Neuronal stem cell (in vitro differentiated cells): ENCODE results near the gene ARHGAP26.

ENCODE experiments used
- DNase-seq: peaks from one replicate; pipeline ENCODE4 v3.0.0-alpha.2; 2013; ENCODE audit warnings: low spot score
- H2AFZ ChIP-seq: one replicate; pipeline ENCODE4 v1.6.1; 2013; ENCODE audit warnings: mild to moderate bottlenecking, low read length, inconsistent platforms
- H2AK5ac ChIP-seq: 2 replicates; pipeline ENCODE4 v1.6.1; 2013; ENCODE audit warnings: low read depth, mild to moderate bottlenecking, inconsistent platforms, low read length, moderate library complexity, mixed read lengths
- H2BK120ac ChIP-seq: 2 replicates; pipeline ENCODE4 v1.6.1; 2013; ENCODE audit warnings: low read depth, mild to moderate bottlenecking, inconsistent platforms, low read length, moderate library complexity, mixed read lengths
- H2BK12ac ChIP-seq: one replicate; pipeline ENCODE4 v1.6.1; 2013; ENCODE audit warnings: low read length, inconsistent platforms
- H2BK15ac ChIP-seq: 2 replicates; pipeline ENCODE4 v1.6.1; 2013; ENCODE audit warnings: mild to moderate bottlenecking, low read length, inconsistent platforms, mixed read lengths
- H2BK5ac ChIP-seq: one replicate; pipeline ENCODE4 v1.6.1; 2013; ENCODE audit warnings: inconsistent platforms, mild to moderate bottlenecking, low read length, moderate library complexity
- H3K14ac ChIP-seq: one replicate; pipeline ENCODE4 v1.6.1; 2013; ENCODE audit warnings: low read length, inconsistent platforms
- H3K18ac ChIP-seq: 2 replicates; pipeline ENCODE4 v1.6.1; 2013; ENCODE audit warnings: low read length, inconsistent platforms
- H3K23ac ChIP-seq: 2 replicates; pipeline ENCODE4 v1.6.1; 2013; ENCODE audit warnings: low read depth, mild to moderate bottlenecking, mixed read lengths, low read length, inconsistent platforms; ENCODE audit not compliant: poor library complexity
- H3K27ac ChIP-seq: replicated peaks from 3 replicates; pipeline ENCODE4 v1.5.1; 2013; ENCODE audit warnings: low read length, inconsistent platforms
- H3K27me3 ChIP-seq, 3 experiments: 2 replicates each; pipeline ENCODE4 v1.6.1; 2013; ENCODE audit warnings: low read length in 3 of 3, mild to moderate bottlenecking in 2 of 3, inconsistent platforms in 1 of 3, low read depth in 1 of 3, mixed read lengths in 1 of 3, moderate library complexity in 1 of 3; ENCODE audit not compliant: control insufficient read depth in 3 of 3, insufficient read depth in 3 of 3
- H3K36me3 ChIP-seq, 2 donors: replicated peaks in 1 of 2; 2 replicates each; pipeline ENCODE4 v1.6.1; 2013; ENCODE audit warnings: low read length in 2 of 2; ENCODE audit not compliant: control insufficient read depth in 2 of 2, insufficient read depth in 2 of 2
- H3K4ac ChIP-seq: 2 replicates; pipeline ENCODE4 v1.6.1; 2013; ENCODE audit warnings: inconsistent platforms, mild to moderate bottlenecking, low read length, moderate library complexity
- H3K4me1 ChIP-seq, 2 donors: 1 replicate in 1 of 2; 2 replicates in 1 of 2; pipeline ENCODE4 v1.6.1; 2013; ENCODE audit warnings: low read length in 2 of 2, low read depth in 1 of 2; ENCODE audit not compliant: control insufficient read depth in 2 of 2, insufficient read depth in 1 of 2
- H3K4me2 ChIP-seq: one replicate; pipeline ENCODE4 v1.6.1; 2013; ENCODE audit warnings: mild to moderate bottlenecking, low read length, inconsistent platforms; ENCODE audit not compliant: insufficient read depth, poor library complexity, severe bottlenecking
- H3K4me3 ChIP-seq, 2 donors: 2 replicates each; pipeline ENCODE4 v1.5.1; 2013; ENCODE audit warnings: low read length in 2 of 2, mild to moderate bottlenecking in 2 of 2, inconsistent platforms in 1 of 2, moderate library complexity in 1 of 2
- H3K79me1 ChIP-seq: one replicate; pipeline ENCODE4 v1.6.1; 2013; ENCODE audit warnings: low read depth, mild to moderate bottlenecking, inconsistent platforms, low read length, moderate library complexity
- H3K9ac ChIP-seq: one replicate; pipeline ENCODE4 v1.6.1; 2013; ENCODE audit warnings: mild to moderate bottlenecking, low read depth, low read length, inconsistent platforms; ENCODE audit not compliant: poor library complexity
- H3K9me3 ChIP-seq, 2 donors: replicated peaks in 1 of 2; 2 replicates each; pipeline versions ENCODE3 to v1.6.1; 2013; ENCODE audit warnings: low read length in 2 of 2, mild to moderate bottlenecking in 2 of 2, inconsistent platforms in 1 of 2, low read depth in 1 of 2, mixed read lengths in 1 of 2, moderate library complexity in 1 of 2; ENCODE audit not compliant: control insufficient read depth in 2 of 2, insufficient read depth in 1 of 2
- H4K8ac ChIP-seq: one replicate; pipeline ENCODE4 v1.6.1; 2013; ENCODE audit warnings: low read depth, mild to moderate bottlenecking, inconsistent platforms, low read length, moderate library complexity
- H4K91ac ChIP-seq: one replicate; pipeline ENCODE4 v1.6.1; 2013; ENCODE audit warnings: low read length, low read depth, mild to moderate bottlenecking, inconsistent platforms; ENCODE audit not compliant: poor library complexity
- WGBS, 2 donors: extraction: QIAGEN DNeasy Blood & Tissue Kit; methylation state at CpG; one replicate each; pipeline ENCODE4 v1.1.7; 2013; ENCODE audit warnings: missing lambda C conversion rate in 2 of 2, mixed read lengths in 1 of 2; ENCODE audit not compliant: insufficient read length in 2 of 2, insufficient replicate concordance in 1 of 2; ENCODE audit errors: extremely low coverage in 2 of 2; 5-methylcytosine and 5-hydroxymethylcytosine counted together

The ARHGAP26 gene

DNA sequence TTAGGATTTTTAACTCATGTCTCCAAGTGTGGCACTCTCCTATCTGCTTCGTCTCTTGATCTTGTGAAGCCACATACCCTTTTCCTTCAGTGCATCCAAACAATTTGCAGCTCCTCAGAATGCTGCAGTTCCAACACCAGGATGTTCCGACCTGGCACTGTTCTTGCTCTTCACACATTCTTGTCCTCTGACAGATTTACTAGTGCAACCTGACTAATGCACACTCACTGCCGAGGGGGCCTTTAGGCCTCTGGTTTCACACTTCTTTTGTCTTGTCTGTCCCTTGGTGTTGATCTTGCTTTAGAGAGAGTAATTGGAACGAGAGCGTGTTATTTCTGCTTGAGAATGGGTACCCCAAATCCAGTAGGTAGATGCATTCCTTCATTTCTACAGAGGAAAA lies 15.0 kb downstream of the ARHGAP26 start:
- H2AK5ac ChIP-seq, result no peak overlapping the region

DNA sequence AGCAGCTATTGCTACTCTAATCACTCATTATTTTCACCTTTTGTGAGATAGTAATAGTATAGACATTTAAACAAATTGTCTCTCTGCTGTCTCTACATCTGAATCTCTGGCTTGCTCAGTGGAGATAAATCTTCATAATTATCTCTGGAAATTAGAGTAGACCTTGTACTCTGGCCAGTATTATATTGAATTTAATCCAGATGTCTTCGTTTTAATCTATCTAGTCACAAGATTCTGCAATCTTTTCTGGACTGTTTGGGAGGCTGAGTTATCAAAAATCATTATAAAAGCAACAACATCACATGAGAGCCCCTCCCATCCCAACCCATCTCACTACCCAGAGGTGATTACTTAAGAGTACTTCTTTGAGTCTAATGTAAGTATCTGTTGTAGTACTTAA lies 19.0 kb downstream of the ARHGAP26 start:
- H2BK15ac ChIP-seq, result no peak overlapping the region
- H2BK12ac ChIP-seq, result no peak overlapping the region
- no peak overlapping the region for H3K23ac ChIP-seq
- H3K27me3 ChIP-seq, result no peaks in the 10 kb centered on the region
- H3K4me2 ChIP-seq, result no peak overlapping the region
- H2AFZ ChIP-seq, result no peak overlapping the region
- DNase-seq, result no peak
- H3K9ac ChIP-seq, result no peak overlapping the region
- H4K91ac ChIP-seq, result no peak overlapping the region
- no CpG with 5 or more reads among the region's 1 CpG for WGBS, 2 donors
- H3K9me3 ChIP-seq, result no peaks in the 10 kb centered on the region
- no peak overlapping the region for H3K14ac ChIP-seq
- no peak overlapping the region for H3K4me3 ChIP-seq
- H2BK5ac ChIP-seq, result no peak overlapping the region
- no peak overlapping the region for H3K27ac ChIP-seq
- H3K36me3 ChIP-seq, result no peaks in the 10 kb centered on the region
- no peak overlapping the region for H3K4ac ChIP-seq
- no peak overlapping the region for H4K8ac ChIP-seq
- H3K4me1 ChIP-seq, result peaks cover 2 to 9% of the 10 kb centered on the region in 2 donors
- H3K79me1 ChIP-seq, result no peaks in the 10 kb centered on the region
- no peak overlapping the region for H3K18ac ChIP-seq
- no peak overlapping the region for H2AK5ac ChIP-seq
- no peak overlapping the region for H2BK120ac ChIP-seq

More for the DNA sequence above, 15.0 kb downstream of the ARHGAP26 start:
- Histone ChIP-seq H4K91ac (no peak overlapping the region), H3K4ac (no peak overlapping the region), H3K9ac (no peak overlapping the region), H2BK12ac (no peak overlapping the region), H3K14ac (no peak overlapping the region), H2AFZ (no peak overlapping the region), H3K27me3 (no peaks in the 10 kb centered on the region), H3K4me1 (peaks cover 14 to 18% of the 10 kb centered on the region in 2 donors), H3K36me3 (no peaks in the 10 kb centered on the region), H2BK5ac (no peak overlapping the region), H3K23ac (no peak overlapping the region), H2BK15ac (no peak overlapping the region), H3K4me2 (no peak overlapping the region), H3K79me1 (no peaks in the 10 kb centered on the region), H2BK120ac (no peak overlapping the region), H3K9me3 (no peaks in the 10 kb centered on the region), H4K8ac (no peak overlapping the region), H3K18ac (no peak overlapping the region), H3K4me3 (no peak overlapping the region), H3K27ac (no peak overlapping the region)
- WGBS, 2 donors, result no CpG with 5 or more reads among the region's 5 CpGs
- DNase-seq, result no peak

DNA sequence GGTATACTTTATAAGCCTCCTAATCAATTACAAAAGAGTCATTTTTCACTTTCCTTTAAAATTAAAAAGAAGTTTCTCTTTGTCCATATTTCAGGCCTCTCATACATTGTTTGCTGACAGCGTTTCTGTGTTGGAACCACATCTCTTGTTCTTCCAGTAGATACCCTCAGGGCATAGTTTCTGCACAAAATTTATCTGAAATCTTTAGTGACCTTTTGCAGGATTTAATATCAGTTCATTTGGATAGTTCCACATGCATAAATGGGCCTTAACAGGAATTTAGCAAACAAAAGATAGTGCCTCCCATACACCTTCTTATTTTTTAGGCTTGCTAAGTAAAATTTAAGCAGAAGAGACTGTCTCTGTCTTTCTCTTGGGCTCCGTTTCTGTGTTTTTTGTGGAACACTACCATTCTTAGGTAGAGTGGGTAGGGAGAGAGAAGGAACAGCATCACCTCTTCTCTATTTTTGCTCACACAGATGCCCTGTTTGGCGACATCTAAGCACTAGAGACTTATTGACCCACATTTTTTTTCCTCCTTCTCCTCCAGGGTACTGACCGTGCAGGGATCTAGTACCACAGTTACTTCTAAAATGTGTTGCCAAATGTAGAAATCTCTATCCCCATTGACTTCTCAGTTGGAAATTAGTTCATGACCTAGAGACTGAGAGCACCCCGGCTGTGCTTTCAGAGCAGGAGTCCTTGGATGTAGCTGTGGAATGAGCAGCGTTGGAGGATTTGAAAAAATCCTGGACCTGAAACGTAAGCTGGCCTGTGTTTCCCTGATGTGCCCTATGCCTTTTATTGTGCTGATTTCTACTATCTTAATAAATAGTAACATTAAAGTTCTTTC lies 22.1 kb downstream of the ARHGAP26 start:
- Histone ChIP-seq H2AFZ (no peak overlapping the region), H3K4me1 (peaks cover 2 to 6% of the 10 kb centered on the region in 2 donors), H2AK5ac (no peak overlapping the region), H3K18ac (no peak overlapping the region), H4K91ac (no peak overlapping the region), H2BK12ac (no peak overlapping the region), H3K4ac (no peak overlapping the region), H3K27me3 (no peaks in the 10 kb centered on the region), H3K9ac (no peak overlapping the region), H3K4me2 (no peak overlapping the region), H3K4me3 (no peak overlapping the region), H3K9me3 (no peaks in the 10 kb centered on the region), H3K23ac (no peak overlapping the region), H2BK15ac (no peak overlapping the region), H3K27ac (no peak overlapping the region), H2BK5ac (no peak overlapping the region), H2BK120ac (no peak overlapping the region), H3K14ac (no peak overlapping the region), H4K8ac (no peak overlapping the region), H3K79me1 (peaks cover 2% of the 10 kb centered on the region), H3K36me3 (no peaks in the 10 kb centered on the region)
- DNase-seq, result no peak
- WGBS, 2 donors, result no CpG with 5 or more reads among the region's 7 CpGs

DNA sequence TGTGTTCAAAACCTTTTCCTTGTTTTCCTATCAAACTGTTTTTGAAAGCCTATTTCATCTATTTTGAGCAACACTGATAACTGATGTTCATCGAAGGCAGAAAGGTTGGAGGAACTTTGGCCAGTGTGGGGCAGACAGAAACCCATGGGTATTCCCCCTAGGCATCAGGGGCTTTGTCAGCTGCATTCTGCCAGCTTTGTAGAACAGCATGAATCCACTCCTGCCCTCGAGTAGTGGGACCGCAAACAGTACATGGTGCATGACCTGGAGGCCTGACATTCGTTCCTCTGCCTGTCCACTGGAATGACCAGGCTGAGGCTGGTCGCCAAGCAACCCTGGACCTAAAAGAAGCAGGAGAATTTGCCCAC lies 22.7 kb downstream of the ARHGAP26 start:
- Histone ChIP-seq H3K4me2 (no peak overlapping the region), H2BK5ac (no peak overlapping the region), H3K18ac (no peak overlapping the region), H3K23ac (no peak overlapping the region), H3K4ac (no peak overlapping the region), H3K14ac (no peak overlapping the region), H3K9me3 (no peaks in the 10 kb centered on the region), H4K8ac (no peak overlapping the region), H2BK120ac (no peak overlapping the region), H3K4me3 (no peak overlapping the region), H4K91ac (no peak overlapping the region), H3K27ac (no peak overlapping the region), H3K4me1 (peaks cover 2 to 6% of the 10 kb centered on the region in 2 donors), H3K79me1 (peaks cover 2% of the 10 kb centered on the region), H2AK5ac (no peak overlapping the region), H2BK12ac (no peak overlapping the region), H3K9ac (no peak overlapping the region), H3K36me3 (no peaks in the 10 kb centered on the region), H3K27me3 (no peaks in the 10 kb centered on the region), H2BK15ac (no peak overlapping the region), H2AFZ (no peak overlapping the region)
- no CpG with 5 or more reads among the region's 5 CpGs for WGBS, 2 donors
- DNase-seq, result no peak
